Endothelial cell (in vitro differentiated cells): ENCODE results near the gene BANP. TPM values are rescaled to one million over a fixed set of nuclear protein-coding genes. Genes with fewer than 3 reads are reported as not detected.

Source experiments
- DNase-seq: peaks from one replicate; pipeline ENCODE4 v3.0.0; 2021; ENCODE audit warnings: low spot score
- H3K27ac Mint-ChIP-seq: one replicate; pipeline ENCODE4 v1.8.0; 2021; ENCODE audit warnings: mixed read lengths, inconsistent platforms; ENCODE audit not compliant: unreplicated experiment
- H3K27me3 Mint-ChIP-seq: one replicate; pipeline ENCODE4 v1.8.0; 2021; ENCODE audit warnings: mild to moderate bottlenecking, moderate library complexity, mixed read lengths, inconsistent platforms; ENCODE audit not compliant: unreplicated experiment
- H3K36me3 Mint-ChIP-seq: one replicate; pipeline ENCODE4 v1.8.0; 2021; ENCODE audit warnings: mild to moderate bottlenecking, low read depth, mixed read lengths, inconsistent platforms; ENCODE audit not compliant: unreplicated experiment
- H3K4me1 Mint-ChIP-seq: one replicate; pipeline ENCODE4 v1.8.0; 2021; ENCODE audit warnings: mild to moderate bottlenecking, mixed read lengths, inconsistent platforms; ENCODE audit not compliant: unreplicated experiment
- H3K4me3 Mint-ChIP-seq: one replicate; pipeline ENCODE4 v1.8.0; 2021; ENCODE audit warnings: mild to moderate bottlenecking, mixed read lengths, inconsistent platforms; ENCODE audit not compliant: unreplicated experiment
- H3K9me3 Mint-ChIP-seq: one replicate; pipeline ENCODE4 v1.8.0; 2021; ENCODE audit warnings: mixed read lengths, inconsistent platforms; ENCODE audit not compliant: unreplicated experiment
- CTCF ChIP-seq: fragments of 200-600 bp; sonication (generic); IDR thresholded peaks from one replicate; pipeline ENCODE4 v1.5.0; 2021; ENCODE audit warnings: antibody characterized with exemption; ENCODE audit not compliant: unreplicated experiment
- total RNA-seq: library from RNA; stranded (reverse); fragmentation: NEBNext Ultra II Directional; extraction: Animal tissue kit (Norgen Biotek cat#: 25700); gene quantifications from one replicate; pipeline ENCODE4 v1.2.1, GENCODE V29; 2021; ENCODE audit not compliant: unreplicated experiment

BANP gene
- total RNA-seq, 1 donor from 2014 or later: 33.3 TPM

GRCh38 chr16:87921236-87921773 is 29.9 kb upstream of the BANP start:
- DNase-seq: no peak
- Mint-ChIP-seq H3K36me3 (no peaks in the 10 kb centered on the region), H3K27me3 (peaks cover 4% of the 10 kb centered on the region), H3K4me3 (no peak overlapping the region), H3K4me1 (no peaks in the 10 kb centered on the region), H3K9me3 (no peaks in the 10 kb centered on the region), H3K27ac (no peak overlapping the region)
- TF ChIP-seq CTCF: no peak

GRCh38 chr16:87922250-87922871 is 28.9 kb upstream of the BANP start:
- no peak overlapping the region for H3K4me3 Mint-ChIP-seq
- H3K36me3 Mint-ChIP-seq: no peaks in the 10 kb centered on the region
- TF ChIP-seq CTCF: no peak
- DNase-seq: no peak
- no peaks in the 10 kb centered on the region for H3K4me1 Mint-ChIP-seq
- H3K27ac Mint-ChIP-seq: no peak overlapping the region
- H3K27me3 Mint-ChIP-seq: peaks cover 5% of the 10 kb centered on the region
- no peaks in the 10 kb centered on the region for H3K9me3 Mint-ChIP-seq

GRCh38 chr16:87924041-87924810 is 27.0 kb upstream of the BANP start:
- no peak overlapping the region for H3K27ac Mint-ChIP-seq
- no peaks in the 10 kb centered on the region for H3K9me3 Mint-ChIP-seq
- no peaks in the 10 kb centered on the region for H3K36me3 Mint-ChIP-seq
- no peak overlapping the region for H3K4me3 Mint-ChIP-seq
- no peak for TF ChIP-seq CTCF
- DNase-seq: no peak
- H3K4me1 Mint-ChIP-seq: no peaks in the 10 kb centered on the region
- peaks cover 5% of the 10 kb centered on the region for H3K27me3 Mint-ChIP-seq

- Mint-ChIP-seq H3K4me1 (no peaks in the 10 kb centered on the region), H3K4me3 (no peak overlapping the region), H3K27me3 (peaks cover 5% of the 10 kb centered on the region), H3K36me3 (no peaks in the 10 kb centered on the region), H3K27ac (no peak overlapping the region), H3K9me3 (no peaks in the 10 kb centered on the region)
- no peak for DNase-seq
- TF ChIP-seq CTCF: no peak
These were observed 26.2 kb upstream of the BANP start for GRCh38 chr16:87924811-87925670.
